ENCODE data around the gene ZNF280A. TPM values are rescaled to one million over a fixed set of nuclear protein-coding genes. Genes with fewer than 3 reads are reported as not detected.
"Not testable (repeated sequence)": the region's sequence is repeated elsewhere in the genome, so short reads cannot be mapped to it uniquely, and the experiment has no call there.

The ZNF280A gene
- total and polyA plus RNA-seq, 5 experiments from 2014 or later: not detected

- POLR2A ChIA-PET: no interaction called here
- no peak for ATAC-seq
- Mint-ChIP-seq H3K4me3 (no peak overlapping the region), H3K36me3 (no peaks in the 10 kb centered on the region), H3K27me3 (peaks cover 0 to 11% (median 1%) of the 10 kb centered on the region in 5 donors), H3K9me3 (no peaks in the 10 kb centered on the region), H3K4me1 (no peaks in the 10 kb centered on the region), H3K27ac (no peak overlapping the region)
- DNase-seq: no peak
Measured at GRCh38 chr22:22534604-22535415, 14.7 kb upstream of the ZNF280A start.

DNA sequence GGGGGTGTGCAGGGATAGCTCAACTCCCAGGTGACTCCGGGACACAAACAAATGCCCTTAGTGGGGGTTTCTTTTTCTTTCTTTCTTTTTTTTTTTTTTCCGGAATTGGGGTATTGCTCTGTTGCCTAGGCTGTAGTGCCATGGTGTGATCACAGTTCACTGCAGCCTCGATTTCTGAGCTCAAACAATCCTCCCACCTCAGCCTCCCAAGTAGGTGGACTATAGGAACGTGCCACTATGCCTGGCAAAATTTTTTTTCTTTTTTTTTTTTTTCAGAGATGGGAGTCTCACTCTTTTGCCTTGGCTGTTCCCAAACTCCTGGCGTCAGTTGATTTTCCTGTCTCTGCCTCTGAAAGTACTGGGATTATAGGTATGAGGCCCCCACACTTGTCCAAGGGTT is 13.8 kb upstream of the ZNF280A start:
- DNase-seq (no peak), ATAC-seq (no peak)
- Mint-ChIP-seq H3K27ac (no peak overlapping the region), H3K9me3 (no peaks in the 10 kb centered on the region), H3K4me3 (no peak overlapping the region), H3K36me3 (no peaks in the 10 kb centered on the region), H3K4me1 (no peaks in the 10 kb centered on the region), H3K27me3 (peaks cover 0 to 11% (median 1%) of the 10 kb centered on the region in 5 donors)
- POLR2A ChIA-PET: no interaction called here

DNA sequence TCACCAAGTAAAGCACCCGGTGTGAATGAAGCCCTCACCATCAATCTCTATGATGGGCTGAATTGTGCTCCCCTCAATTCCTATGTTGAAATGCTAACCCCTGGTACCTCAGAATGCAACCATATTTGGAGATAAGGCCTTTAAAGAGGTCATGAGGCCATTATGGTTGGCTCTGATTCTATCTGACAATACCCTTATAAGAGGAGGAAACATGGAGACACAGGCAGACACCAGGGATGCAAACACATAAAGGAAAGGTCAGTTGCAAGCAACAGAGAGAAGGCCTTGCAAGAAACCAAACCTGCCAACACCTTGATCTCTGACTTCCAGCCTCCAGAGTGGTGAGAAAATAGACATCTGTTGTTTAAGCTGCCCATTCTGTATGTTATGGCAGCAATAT is 13.3 kb upstream of the ZNF280A start:
- H3K27ac Mint-ChIP-seq: no peak overlapping the region
- POLR2A ChIA-PET: no interaction called here
- no peak overlapping the region for H3K4me3 Mint-ChIP-seq
- no peaks in the 10 kb centered on the region for H3K9me3 Mint-ChIP-seq
- H3K4me1 Mint-ChIP-seq: no peaks in the 10 kb centered on the region
- ATAC-seq: no peak
- H3K27me3 Mint-ChIP-seq: peaks cover 0 to 9% (median 0%) of the 10 kb centered on the region in 5 donors
- DNase-seq: no peak
- no peaks in the 10 kb centered on the region for H3K36me3 Mint-ChIP-seq

GRCh38 chr22:22532547-22533071 is 12.5 kb upstream of the ZNF280A start:
- ATAC-seq, H3K4me3 Mint-ChIP-seq, POLR2A ChIA-PET, H3K36me3 Mint-ChIP-seq, H3K4me1 Mint-ChIP-seq, DNase-seq, H3K9me3 Mint-ChIP-seq: not testable (repeated sequence)
- peak overlapping the region in 1 of 10 donors; percentile 13 for H3K27ac Mint-ChIP-seq
- H3K27me3 Mint-ChIP-seq: peaks cover 0 to 11% (median 2%) of the 10 kb centered on the region in 5 donors

- no peaks in the 10 kb centered on the region for H3K9me3 Mint-ChIP-seq
- ATAC-seq (no peak), DNase-seq (no peak)
- H3K36me3 Mint-ChIP-seq: no peaks in the 10 kb centered on the region
- H3K27me3 Mint-ChIP-seq: peaks cover 0 to 10% (median 2%) of the 10 kb centered on the region in 5 donors
- POLR2A ChIA-PET: no interaction called here
- no peak overlapping the region for H3K27ac Mint-ChIP-seq
- no peaks in the 10 kb centered on the region for H3K4me1 Mint-ChIP-seq
- H3K4me3 Mint-ChIP-seq: no peak overlapping the region
Measured at GRCh38 chr22:22531770-22532546, 11.9 kb upstream of the ZNF280A start.

GRCh38 chr22:22528780-22529179 is 8.7 kb upstream of the ZNF280A start:
- Mint-ChIP-seq H3K27ac (no peak overlapping the region), H3K4me1 (no peaks in the 10 kb centered on the region), H3K36me3 (no peaks in the 10 kb centered on the region), H3K4me3 (no peak overlapping the region), H3K27me3 (peaks cover 3 to 15% (median 10%) of the 10 kb centered on the region in 5 donors), H3K9me3 (no peaks in the 10 kb centered on the region)
- DNase-seq (no peak), ATAC-seq (no peak)
- POLR2A ChIA-PET: no interaction called here

GRCh38 chr22:22527312-22527711 is 7.2 kb upstream of the ZNF280A start:
- Mint-ChIP-seq H3K4me3 (no peak overlapping the region), H3K4me1 (no peaks in the 10 kb centered on the region), H3K9me3 (no peaks in the 10 kb centered on the region), H3K27ac (no peak overlapping the region), H3K36me3 (no peaks in the 10 kb centered on the region), H3K27me3 (peaks cover 8 to 21% (median 15%) of the 10 kb centered on the region in 5 donors)
- DNase-seq (no peak), ATAC-seq (no peak)
- POLR2A ChIA-PET: no interaction called here

- POLR2A ChIA-PET: no interaction called here
- Mint-ChIP-seq H3K36me3 (no peaks in the 10 kb centered on the region), H3K27me3 (peaks cover 8 to 21% (median 15%) of the 10 kb centered on the region in 5 donors), H3K4me1 (no peaks in the 10 kb centered on the region), H3K27ac (no peak overlapping the region), H3K9me3 (no peaks in the 10 kb centered on the region), H3K4me3 (no peak overlapping the region)
- DNase-seq (no peak), ATAC-seq (no peak)
Measured at GRCh38 chr22:22526125-22526912, 6.2 kb upstream of the ZNF280A start.

- DNase-seq (no peak), ATAC-seq (no peak)
- Mint-ChIP-seq H3K4me1 (no peaks in the 10 kb centered on the region), H3K9me3 (no peaks in the 10 kb centered on the region), H3K36me3 (no peaks in the 10 kb centered on the region), H3K4me3 (no peak overlapping the region), H3K27me3 (peaks cover 12 to 27% (median 21%) of the 10 kb centered on the region in 5 donors), H3K27ac (no peak overlapping the region)
- POLR2A ChIA-PET: no interaction called here
Measured at GRCh38 chr22:22523494-22523893, 3.4 kb upstream of the ZNF280A start.

DNA sequence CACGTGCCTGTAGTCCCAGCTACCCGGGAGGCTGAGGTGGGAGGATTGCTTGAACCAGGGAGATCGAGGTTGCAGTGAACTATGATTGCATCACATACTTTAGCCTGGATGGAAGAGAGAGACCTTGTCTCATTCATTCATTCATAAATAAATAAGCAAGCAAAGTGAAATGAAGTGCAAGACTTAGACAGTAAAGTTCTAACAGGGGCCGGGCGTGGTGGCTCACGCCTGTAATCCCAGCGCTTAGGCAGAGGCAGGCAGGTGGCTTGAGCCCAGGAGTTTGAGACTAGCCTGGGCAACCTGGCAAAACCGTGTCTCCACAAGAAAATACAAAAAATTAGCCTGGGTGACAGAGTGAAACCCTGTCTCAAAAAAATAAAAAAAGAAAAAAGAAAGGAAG is 1.6 kb upstream of the ZNF280A start:
- ATAC-seq (no peak), DNase-seq (no peak)
- POLR2A ChIA-PET: no interaction called here
- no peaks in the 10 kb centered on the region for H3K36me3 Mint-ChIP-seq
- peaks cover 15 to 28% (median 19%) of the 10 kb centered on the region in 5 donors for H3K27me3 Mint-ChIP-seq
- H3K9me3 Mint-ChIP-seq: no peaks in the 10 kb centered on the region
- no peak overlapping the region for H3K4me3 Mint-ChIP-seq
- peak overlapping the region in 1 of 10 donors; percentile 63 for H3K27ac Mint-ChIP-seq
- no peaks in the 10 kb centered on the region for H3K4me1 Mint-ChIP-seq

- no peaks in the 10 kb centered on the region for H3K9me3 Mint-ChIP-seq
- H3K27ac Mint-ChIP-seq: peak overlapping the region in 1 of 10 donors; percentile 10
- H3K4me3 Mint-ChIP-seq: no peak overlapping the region
- no peaks in the 10 kb centered on the region for H3K36me3 Mint-ChIP-seq
- DNase-seq (no peak), ATAC-seq (no peak)
- POLR2A ChIA-PET: no interaction called here
- H3K4me1 Mint-ChIP-seq: no peaks in the 10 kb centered on the region
- peaks cover 21 to 35% (median 21%) of the 10 kb centered on the region in 5 donors for H3K27me3 Mint-ChIP-seq
Measured at GRCh38 chr22:22520667-22521602, 865 bp upstream of the ZNF280A start.

DNA sequence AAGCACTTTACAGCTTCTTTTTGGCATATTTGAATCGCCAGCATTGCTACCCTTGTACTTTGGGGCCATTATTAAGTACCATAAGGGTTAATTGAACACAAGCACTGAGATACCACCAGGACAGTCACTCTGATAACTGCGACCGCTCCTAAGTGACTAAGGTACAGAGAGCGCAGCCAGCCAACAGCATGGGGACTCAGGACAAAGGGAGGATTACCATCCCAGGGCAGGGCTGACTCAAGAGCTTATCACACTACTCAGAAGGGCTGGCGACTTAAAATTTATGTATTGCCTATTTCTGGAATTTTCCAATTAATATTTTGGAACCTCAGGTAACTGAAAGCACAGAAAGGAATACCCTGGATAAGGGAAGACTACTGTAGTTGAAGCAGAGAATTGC is 479 bp downstream of the ZNF280A start:
- POLR2A ChIA-PET: no interaction called here
- no peak for DNase-seq
- no peak overlapping the region for H3K27ac Mint-ChIP-seq

More for the DNA sequence above, 479 bp downstream of the ZNF280A start:
- peaks cover 21 to 39% (median 28%) of the 10 kb centered on the region in 5 donors for H3K27me3 Mint-ChIP-seq
- no peaks in the 10 kb centered on the region for H3K36me3 Mint-ChIP-seq
- H3K4me3 Mint-ChIP-seq: no peak overlapping the region
- no peaks in the 10 kb centered on the region for H3K4me1 Mint-ChIP-seq
- H3K9me3 Mint-ChIP-seq: no peaks in the 10 kb centered on the region
- no peak for ATAC-seq
